Heart left ventricle (tissue), 13 donors: ENCODE measurements around the gene IGLL1.

Source experiments
- CTCF ChIP-seq, 12 donors: fragments of 200-600 bp; sonication (generic) in 4 of 12; IDR thresholded peaks; one replicate each; pipeline versions ENCODE4 v1.5.0 to v1.8.0; 2018 to 2022; ENCODE audit warnings: antibody characterized with exemption in 12 of 12, mild to moderate bottlenecking in 5 of 12
- POLR2A ChIP-seq, 2 donors: fragments of 450-650 bp; IDR thresholded peaks; one replicate each; pipeline ENCODE4 v1.6.1; 2017; ENCODE audit warnings: antibody characterized with exemption in 2 of 2, mild to moderate bottlenecking in 2 of 2, moderate library complexity in 2 of 2
- donor health status: ischemic (EF 13 %, LVEDD 7.1; RV severe dilation, severe dysfunction).
- donor health status: DM: no; HTN: yes; CAD: no.
- donor health status: DM: no; HTN: no; CAD: no.
- donor health status: ischemic (EF 25% LVEDD 6.9; RV normal size, moderate dysfunction).
- donor health status: ischemic (EF 25% LVEDD 5.7; RV mildly dilated, moderate dysfunction).
- donor health status: ischemic (EF 35%, LVEDD 5.7; RV mildly dilated, moderate dysfunction).
- donor health status: nonischemic (EF 11% LVEDD 7.7; RV severe dilation, severe dysfunction).
- donor health status: DM: yes; HTN: yes; CAD: no.
- donor health status: PGD.
- donor health status: ischemic (EF 29% LVEDD 5.4; RV normal size, mild dysfunction).
- donor health status: nonischemic (EF 23%, LVEDD 6.1; RV moderate dilation, normal function).

GRCh38 chr22:23579280-23579679 is 810 bp downstream of the IGLL1 start:
- TF ChIP-seq POLR2A (IDR thresholded peaks at IDR 0.05) (no peak), CTCF (IDR thresholded peaks at IDR 0.05) (no peak)
